GM20000 (cell line): Measurements from ENCODE around the gene RBPJ.

Source experiments
- DNase-seq: peaks from one replicate; pipeline ENCODE4 v3.0.0; 2012; ENCODE audit warnings: low spot score
- TF ChIP-seq, protein P1 (sequence below): IDR thresholded peaks from 2 replicates; pipeline ENCODE4 v1.5.1; 2012; ENCODE audit warnings: mild to moderate bottlenecking, control low read depth; ENCODE audit errors: extremely low read depth, missing control alignments

The RBPJ gene

DNA sequence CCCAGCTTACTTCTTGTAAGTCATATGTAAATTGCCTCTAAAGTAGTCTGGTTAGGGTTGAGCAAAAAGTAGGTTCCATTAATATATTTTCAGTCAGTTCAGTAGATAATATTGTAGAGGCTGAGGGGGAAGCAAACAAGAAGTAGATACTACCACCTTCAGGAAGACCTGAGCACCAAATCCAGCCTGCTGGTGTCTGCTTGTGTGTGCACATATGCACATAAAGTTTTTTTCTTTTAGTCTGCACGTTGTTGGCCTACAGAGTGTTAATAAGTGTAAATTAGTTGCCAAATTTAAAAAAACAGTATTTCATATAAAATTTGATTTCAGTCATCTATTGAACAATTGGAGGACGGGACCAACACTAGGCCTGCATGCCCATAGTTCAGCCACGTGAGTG lies 92.8 kb downstream of the RBPJ start:
- DNase-seq = no peak
- TF ChIP-seq, protein P1, sequence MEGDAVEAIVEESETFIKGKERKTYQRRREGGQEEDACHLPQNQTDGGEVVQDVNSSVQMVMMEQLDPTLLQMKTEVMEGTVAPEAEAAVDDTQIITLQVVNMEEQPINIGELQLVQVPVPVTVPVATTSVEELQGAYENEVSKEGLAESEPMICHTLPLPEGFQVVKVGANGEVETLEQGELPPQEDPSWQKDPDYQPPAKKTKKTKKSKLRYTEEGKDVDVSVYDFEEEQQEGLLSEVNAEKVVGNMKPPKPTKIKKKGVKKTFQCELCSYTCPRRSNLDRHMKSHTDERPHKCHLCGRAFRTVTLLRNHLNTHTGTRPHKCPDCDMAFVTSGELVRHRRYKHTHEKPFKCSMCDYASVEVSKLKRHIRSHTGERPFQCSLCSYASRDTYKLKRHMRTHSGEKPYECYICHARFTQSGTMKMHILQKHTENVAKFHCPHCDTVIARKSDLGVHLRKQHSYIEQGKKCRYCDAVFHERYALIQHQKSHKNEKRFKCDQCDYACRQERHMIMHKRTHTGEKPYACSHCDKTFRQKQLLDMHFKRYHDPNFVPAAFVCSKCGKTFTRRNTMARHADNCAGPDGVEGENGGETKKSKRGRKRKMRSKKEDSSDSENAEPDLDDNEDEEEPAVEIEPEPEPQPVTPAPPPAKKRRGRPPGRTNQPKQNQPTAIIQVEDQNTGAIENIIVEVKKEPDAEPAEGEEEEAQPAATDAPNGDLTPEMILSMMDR = no peak

DNA sequence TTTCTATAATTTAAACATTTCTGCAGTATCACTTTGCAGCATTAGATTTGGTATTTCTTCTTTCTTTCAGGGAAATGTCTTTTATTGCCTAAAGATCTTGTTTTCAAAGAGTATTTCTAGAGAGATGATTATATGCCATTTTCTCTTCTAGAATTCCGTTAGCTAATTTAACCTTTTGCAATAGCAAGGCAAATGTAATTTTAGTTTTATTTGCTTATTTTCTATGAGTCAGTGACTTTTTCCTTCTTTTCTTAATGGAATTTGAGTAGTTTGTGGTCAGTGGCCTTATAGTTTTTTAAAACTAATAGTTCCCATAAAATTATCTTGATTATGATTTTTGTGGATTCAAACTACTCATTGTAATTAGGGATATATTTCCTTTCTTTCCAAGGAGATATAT lies 97.3 kb downstream of the RBPJ start:
- TF ChIP-seq, protein P1 = no peak
- DNase-seq = no peak

DNA sequence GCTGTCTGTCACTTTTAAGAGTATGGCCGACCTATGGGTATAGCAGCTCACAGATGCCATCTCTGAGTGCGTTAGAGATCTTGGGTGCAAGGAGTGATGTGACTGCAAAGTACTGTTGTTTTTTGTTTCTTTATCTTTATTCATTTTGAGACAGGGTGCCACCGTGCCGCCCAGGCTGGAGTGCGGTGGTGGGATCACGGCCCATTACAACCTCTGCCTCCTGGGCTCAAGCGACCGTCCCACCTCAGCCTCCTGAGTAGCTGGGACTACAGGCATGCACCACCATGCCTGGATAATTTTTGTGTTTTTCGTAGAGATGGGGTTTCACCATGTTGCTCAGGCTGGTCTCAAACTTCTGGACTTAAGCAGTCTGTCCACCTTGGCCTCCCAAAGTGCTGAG lies 98.0 kb downstream of the RBPJ start:
- DNase-seq = no peak
- TF ChIP-seq, protein P1 = no peak

DNA sequence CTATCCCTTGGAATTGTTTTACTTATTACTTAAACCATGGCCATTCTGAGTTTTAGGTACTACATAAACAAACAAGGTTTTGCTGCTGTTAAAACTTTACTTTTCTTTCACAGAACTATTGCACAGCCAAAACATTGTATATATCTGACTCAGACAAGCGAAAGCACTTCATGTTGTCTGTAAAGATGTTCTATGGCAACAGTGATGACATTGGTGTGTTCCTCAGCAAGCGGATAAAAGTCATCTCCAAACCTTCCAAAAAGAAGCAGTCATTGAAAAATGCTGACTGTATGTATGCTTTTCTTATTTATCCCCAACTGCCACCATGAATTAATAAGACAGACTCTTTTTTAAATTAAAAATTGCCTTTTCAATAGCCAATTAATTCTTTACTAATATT lies 99.6 kb downstream of the RBPJ start:
- TF ChIP-seq, protein P1 = no peak
- no peak for DNase-seq

DNA sequence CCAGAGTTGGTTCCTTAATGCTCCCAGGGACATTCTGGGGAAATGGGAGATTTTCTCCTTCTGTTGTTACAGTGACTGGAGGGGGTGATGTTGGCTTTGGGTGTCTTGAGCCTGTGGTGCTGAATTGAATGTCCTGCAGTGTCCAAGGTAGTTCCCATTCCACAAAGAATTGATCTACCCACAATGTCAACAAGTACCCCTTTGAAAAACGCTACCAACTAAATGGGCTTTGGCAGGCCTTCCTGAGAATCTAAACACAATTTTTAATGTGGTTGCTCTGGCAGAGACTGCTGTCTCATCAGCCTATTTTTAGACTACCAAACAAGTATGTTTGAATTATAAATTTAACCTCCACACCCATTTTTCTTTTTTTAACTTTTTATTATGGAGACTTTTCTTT lies 100.1 kb downstream of the RBPJ start:
- TF ChIP-seq, protein P1 = no peak
- no peak for DNase-seq

DNA sequence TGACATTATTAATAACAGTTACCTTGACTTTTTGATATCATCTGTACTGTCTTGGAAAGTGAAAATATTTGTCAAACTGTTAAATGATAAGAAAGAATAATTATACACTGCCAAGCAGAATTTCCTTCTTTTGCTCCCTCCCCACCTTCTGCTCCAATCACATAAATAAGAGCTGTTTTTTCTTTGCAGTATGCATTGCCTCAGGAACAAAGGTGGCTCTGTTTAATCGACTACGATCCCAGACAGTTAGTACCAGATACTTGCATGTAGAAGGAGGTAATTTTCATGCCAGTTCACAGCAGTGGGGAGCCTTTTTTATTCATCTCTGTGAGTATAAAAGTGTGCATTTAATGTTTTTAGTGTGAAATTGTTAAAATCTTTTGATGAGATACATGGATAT lies 103.3 kb downstream of the RBPJ start:
- TF ChIP-seq, protein P1 = no peak
- DNase-seq = no peak

DNA sequence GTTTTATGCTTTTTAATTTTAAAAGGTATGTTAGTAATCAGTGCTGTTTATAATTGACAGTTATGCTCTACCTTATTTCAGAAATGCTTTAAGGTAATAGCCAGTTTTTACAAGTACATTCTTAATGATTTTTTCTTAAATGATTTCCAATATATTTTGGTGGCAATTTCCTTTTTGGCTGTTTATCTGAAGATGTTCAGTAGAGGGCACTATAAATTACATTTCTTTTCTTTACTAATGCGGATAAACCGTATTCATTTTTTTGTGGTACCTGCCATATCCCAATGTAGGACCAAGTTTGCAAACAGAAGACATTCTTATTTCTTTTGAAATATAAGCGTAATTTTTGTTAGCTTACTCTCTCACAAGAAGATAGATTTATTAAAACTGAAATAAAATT lies 104.0 kb downstream of the RBPJ start:
- DNase-seq = no peak
- TF ChIP-seq, protein P1 = no peak
